HUES64 (cell line): Measurements from ENCODE around the gene SMARCA4. TPM values are rescaled to one million over a fixed set of nuclear protein-coding genes. Genes with fewer than 3 reads are reported as not detected.

ENCODE experiments used
- H3K27ac ChIP-seq: 2 replicates; pipeline ENCODE4 v1.7.0; 2013; ENCODE audit warnings: low read depth, low read length, inconsistent platforms
- H3K27me3 ChIP-seq: 2 replicates; pipeline ENCODE4 v1.6.1; 2013; ENCODE audit warnings: mild to moderate bottlenecking, low read length; ENCODE audit not compliant: insufficient read depth
- H3K36me3 ChIP-seq: 2 replicates; pipeline ENCODE4 v1.6.1; 2013; ENCODE audit warnings: mild to moderate bottlenecking, low read length; ENCODE audit not compliant: insufficient read depth
- H3K4me1 ChIP-seq: 2 replicates; pipeline ENCODE4 v1.6.1; 2013; ENCODE audit warnings: mild to moderate bottlenecking, low read length, moderate library complexity; ENCODE audit not compliant: insufficient read depth
- H3K4me3 ChIP-seq: 2 replicates; pipeline ENCODE4 v1.5.1; 2013; ENCODE audit warnings: mild to moderate bottlenecking, low read length, moderate library complexity
- H3K9ac ChIP-seq: 2 replicates; pipeline ENCODE4 v1.6.1; 2013; ENCODE audit warnings: mild to moderate bottlenecking, low read depth, low read length
- H3K9me3 ChIP-seq: 2 replicates; pipeline ENCODE4 v1.6.1; 2013; ENCODE audit warnings: low read depth, low read length; ENCODE audit not compliant: insufficient read depth
- WGBS: fragments of 150-250, 120-280 bp; methylation state at CpG from one replicate; pipeline ENCODE4 v1.1.7; 2013; ENCODE audit warnings: missing lambda C conversion rate; 5-methylcytosine and 5-hydroxymethylcytosine counted together
- polyA plus RNA-seq, 2 experiments: library from polyadenylated mRNA; stranded (reverse); fragments of 50-300 nt; gene quantifications; one replicate each; pipeline ENCODE4 v1.2.3, GENCODE V29; 2013

SMARCA4 gene
- polyA plus RNA-seq (2013, experiment 1 of 2), result 172 TPM
- 181 TPM for polyA plus RNA-seq (2013, experiment 2 of 2)

GRCh38 chr19:10960314-10961072, at the start of gene SMARCA4:
Gene SMARCA4, plus strand, starts transcription at chr19:10961030. Its CDS starts 23,122 bp downstream, at chr19:10984152.
- 2% methylated on average over 100 of the region's 100 CpGs for WGBS

GRCh38 chr19:10911579-10912363, 49.1 kb upstream of the SMARCA4 start:
- no peak overlapping the region for H3K4me3 ChIP-seq
- no peak overlapping the region for H3K9ac ChIP-seq
- H3K36me3 ChIP-seq, result peaks cover 74% of the 10 kb centered on the region
- WGBS, result 94% methylated on average over 31 of the region's 31 CpGs
- no peaks in the 10 kb centered on the region for H3K4me1 ChIP-seq
- H3K9me3 ChIP-seq, result no peaks in the 10 kb centered on the region
- H3K27me3 ChIP-seq, result no peaks in the 10 kb centered on the region
- H3K27ac ChIP-seq, result no peak overlapping the region

More at GRCh38 chr19:10960314-10961072, at the start of gene SMARCA4:
- Histone ChIP-seq H3K27me3 (no peaks in the 10 kb centered on the region), H3K9me3 (no peaks in the 10 kb centered on the region), H3K36me3 (no peaks in the 10 kb centered on the region; the same call in 1 of the 2 replicates), H3K9ac (peak within 1 kb of the TSS; percentile 99), H3K4me1 (0 out of 2 replicates have a peak, but pooled peaks cover 4% of the 10 kb centered on the region), H3K4me3 (peak within 1 kb of the TSS; percentile 100), H3K27ac (peak within 1 kb of the TSS; percentile 94)

- no peaks in the 10 kb centered on the region for H3K4me1 ChIP-seq
- no peak overlapping the region for H3K27ac ChIP-seq
- H3K9ac ChIP-seq, result no peak overlapping the region
- peaks cover 69% of the 10 kb centered on the region for H3K36me3 ChIP-seq
- H3K9me3 ChIP-seq, result no peaks in the 10 kb centered on the region
- 93% methylated on average over 18 of the region's 18 CpGs for WGBS
- H3K27me3 ChIP-seq, result no peaks in the 10 kb centered on the region
- H3K4me3 ChIP-seq, result no peak overlapping the region
Measured at GRCh38 chr19:10912619-10913018, 48.2 kb upstream of the SMARCA4 start.

GRCh38 chr19:10913716-10914340, 47.0 kb upstream of the SMARCA4 start:
- no peaks in the 10 kb centered on the region for H3K4me1 ChIP-seq
- no peaks in the 10 kb centered on the region for H3K27me3 ChIP-seq
- no peak overlapping the region for H3K4me3 ChIP-seq
- H3K36me3 ChIP-seq, result peaks cover 66% of the 10 kb centered on the region
- H3K27ac ChIP-seq, result no peak overlapping the region
- H3K9ac ChIP-seq, result no peak overlapping the region
- 97% methylated on average over 24 of the region's 24 CpGs for WGBS
- H3K9me3 ChIP-seq, result no peaks in the 10 kb centered on the region

GRCh38 chr19:10915130-10916091, 45.4 kb upstream of the SMARCA4 start:
- Histone ChIP-seq H3K36me3 (peaks cover 72% of the 10 kb centered on the region), H3K9ac (no peak overlapping the region)
- 94% methylated on average over 19 of the region's 19 CpGs for WGBS

GRCh38 chr19:10916602-10917001, 44.2 kb upstream of the SMARCA4 start:
- H3K9ac ChIP-seq, result no peak overlapping the region
- no peak overlapping the region for H3K4me3 ChIP-seq
- no peak overlapping the region for H3K27ac ChIP-seq
- no peaks in the 10 kb centered on the region for H3K27me3 ChIP-seq
- H3K9me3 ChIP-seq, result no peaks in the 10 kb centered on the region
- no peaks in the 10 kb centered on the region for H3K4me1 ChIP-seq
- peaks cover 77% of the 10 kb centered on the region for H3K36me3 ChIP-seq
- whole genome bisulfite sequencing, result 97% methylated on average over 6 of the region's 6 CpGs

More at GRCh38 chr19:10915130-10916091, 45.4 kb upstream of the SMARCA4 start:
- Histone ChIP-seq H3K4me3 (no peak overlapping the region), H3K9me3 (no peaks in the 10 kb centered on the region), H3K27ac (no peak overlapping the region), H3K27me3 (no peaks in the 10 kb centered on the region), H3K4me1 (no peaks in the 10 kb centered on the region)

GRCh38 chr19:10918359-10918758, 42.5 kb upstream of the SMARCA4 start:
- Histone ChIP-seq H3K36me3 (peaks cover 80% of the 10 kb centered on the region), H3K4me3 (no peak overlapping the region), H3K4me1 (no peaks in the 10 kb centered on the region), H3K27ac (no peak overlapping the region), H3K27me3 (no peaks in the 10 kb centered on the region), H3K9me3 (no peaks in the 10 kb centered on the region), H3K9ac (no peak overlapping the region)
- WGBS, result 89% methylated on average over 11 of the region's 11 CpGs

GRCh38 chr19:10919352-10920287, 41.2 kb upstream of the SMARCA4 start:
- Histone ChIP-seq H3K4me1 (no peaks in the 10 kb centered on the region), H3K9me3 (no peaks in the 10 kb centered on the region), H3K27me3 (no peaks in the 10 kb centered on the region), H3K9ac (no peak overlapping the region), H3K27ac (no peak overlapping the region), H3K36me3 (peaks cover 81% of the 10 kb centered on the region), H3K4me3 (no peak overlapping the region)
- WGBS, result 96% methylated on average over 26 of the region's 26 CpGs

- Histone ChIP-seq H3K27me3 (no peaks in the 10 kb centered on the region), H3K36me3 (peaks cover 82% of the 10 kb centered on the region), H3K4me1 (no peaks in the 10 kb centered on the region), H3K27ac (no peak overlapping the region), H3K4me3 (no peak overlapping the region), H3K9ac (no peak overlapping the region), H3K9me3 (no peaks in the 10 kb centered on the region)
- 97% methylated on average over 10 of the region's 10 CpGs for WGBS
Measured at GRCh38 chr19:10920288-10920655, 40.6 kb upstream of the SMARCA4 start.
